Measurements from ENCODE around the gene DCAF10. TPM values are rescaled to one million over a fixed set of nuclear protein-coding genes. Genes with fewer than 3 reads are reported as not detected.

Gene DCAF10
- total RNA-seq, 1 donor from 2014 or later: 20.7 TPM

GRCh38 chr9:37902796-37903646, 102.4 kb downstream of the DCAF10 start:
- TF ChIP-seq CTCF (IDR thresholded peaks at IDR 0.05; ENCODE audit: insufficient read depth, low read length, poor library complexity, severe bottlenecking): no peak
- Histone ChIP-seq H3K4me3 (ENCODE audit: low read depth, low read length) (peak overlapping the region; percentile 77), H3K36me3 (ENCODE audit: control insufficient read depth, insufficient read depth, low read length) (no peaks in the 10 kb centered on the region), H3K27me3 (ENCODE audit: control insufficient read depth, insufficient read depth, low read length) (no peaks in the 10 kb centered on the region)
- DNase-seq (ENCODE audit: low read depth): no peak

GRCh38 chr9:37903647-37904444, 103.2 kb downstream of the DCAF10 start, which contains the start of gene SLC25A51:
SLC25A51 (minus strand) TSS chr9:37904127; CDS start chr9:37888550, 15,577 bp downstream.
- peak; percentile 96 for TF ChIP-seq CTCF (IDR thresholded peaks at IDR 0.05; ENCODE audit: insufficient read depth, low read length, poor library complexity, severe bottlenecking)
- H3K4me3 ChIP-seq (ENCODE audit: low read depth, low read length): peak within 1 kb of the TSS; percentile 77
- no peaks in the 10 kb centered on the region for H3K36me3 ChIP-seq (ENCODE audit: control insufficient read depth, insufficient read depth, low read length)
- no peaks in the 10 kb centered on the region for H3K27me3 ChIP-seq (ENCODE audit: control insufficient read depth, insufficient read depth, low read length)
- no peak for DNase-seq (ENCODE audit: low read depth)

- Histone ChIP-seq H3K27me3 (ENCODE audit: control insufficient read depth, insufficient read depth, low read length) (no peaks in the 10 kb centered on the region), H3K36me3 (ENCODE audit: control insufficient read depth, insufficient read depth, low read length) (no peaks in the 10 kb centered on the region), H3K4me3 (ENCODE audit: low read depth, low read length) (peak overlapping the region; percentile 77)
- no peak for TF ChIP-seq CTCF (IDR thresholded peaks at IDR 0.05; ENCODE audit: insufficient read depth, low read length, poor library complexity, severe bottlenecking)
- no peak for DNase-seq (ENCODE audit: low read depth)
Observed at GRCh38 chr9:37904445-37905130, 104.0 kb downstream of the DCAF10 start.

- no peaks in the 10 kb centered on the region for H3K27me3 ChIP-seq (ENCODE audit: control insufficient read depth, insufficient read depth, low read length)
- DNase-seq (ENCODE audit: low read depth): no peak
- no peak for TF ChIP-seq CTCF (IDR thresholded peaks at IDR 0.05; ENCODE audit: insufficient read depth, low read length, poor library complexity, severe bottlenecking)
- H3K36me3 ChIP-seq (ENCODE audit: control insufficient read depth, insufficient read depth, low read length): no peaks in the 10 kb centered on the region
- peak overlapping the region; percentile 77 for H3K4me3 ChIP-seq (ENCODE audit: low read depth, low read length)
Observed at GRCh38 chr9:37905131-37905505, 104.5 kb downstream of the DCAF10 start.

GRCh38 chr9:37905776-37906175, 105.2 kb downstream of the DCAF10 start:
- DNase-seq (ENCODE audit: low read depth): no peak
- H3K4me3 ChIP-seq (ENCODE audit: low read depth, low read length): no peak overlapping the region
- no peak for TF ChIP-seq CTCF (IDR thresholded peaks at IDR 0.05; ENCODE audit: insufficient read depth, low read length, poor library complexity, severe bottlenecking)
- H3K36me3 ChIP-seq (ENCODE audit: control insufficient read depth, insufficient read depth, low read length): no peaks in the 10 kb centered on the region
- H3K27me3 ChIP-seq (ENCODE audit: control insufficient read depth, insufficient read depth, low read length): no peaks in the 10 kb centered on the region
